GM21723 (cell line): Measurements from ENCODE around the gene SLC35G1.

Source experiments
- ATAC-seq: cut with Tn5 transposase; IDR thresholded peaks from one replicate; pipeline ENCODE4 v1.9.1; 2021; ENCODE audit warnings: mild to moderate bottlenecking, moderate library complexity; ENCODE audit not compliant: unreplicated experiment

SLC35G1 gene

DNA sequence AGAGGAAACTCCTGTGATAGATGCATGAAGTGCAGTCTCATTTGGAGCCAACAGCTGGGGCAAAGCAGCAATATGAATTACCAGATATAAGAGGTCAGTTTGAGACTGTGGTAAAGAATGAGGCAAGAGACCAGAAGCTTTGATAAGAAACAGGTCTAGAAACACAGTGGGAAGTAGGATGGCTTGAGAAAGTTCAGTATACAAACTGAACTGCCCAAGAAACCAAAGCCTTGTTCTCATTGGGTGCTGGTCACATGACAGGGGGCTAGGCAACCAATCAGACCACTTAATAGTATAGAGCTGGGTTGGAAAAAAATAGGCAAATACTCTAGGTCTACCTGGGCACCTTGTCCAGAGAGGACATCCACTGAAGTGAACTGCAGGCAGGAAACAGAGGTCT, 53.7 kb downstream of the SLC35G1 start:
- ATAC-seq, result no peak

- no peak for ATAC-seq
These were observed 58.1 kb downstream of the SLC35G1 start for GRCh38 chr10:93951905-93952304.
